ENCODE measurements around the gene TRIM29.

GRCh38 chr11:120168960-120169681 lies 31.2 kb upstream of the TRIM29 start:
- TF ChIP-seq CTCF (IDR thresholded peaks at IDR 0.05; ENCODE audit: insufficient read depth, low read depth, low read length) (peak; percentile 33), EZH2 (IDR thresholded peaks at IDR 0.05; ENCODE audit: insufficient read depth, low read length) (peak; percentile 17)
